H9 (cell line): Measurements from ENCODE around the gene CTSL. TPM values are rescaled to one million over a fixed set of nuclear protein-coding genes. Genes with fewer than 3 reads are reported as not detected.

Source experiments
- DNase-seq: peaks from one replicate; pipeline ENCODE4 v3.0.0-alpha.2; 2017
- H2AFZ ChIP-seq: one replicate; pipeline ENCODE4 v1.6.1; 2013; ENCODE audit warnings: mild to moderate bottlenecking, low read length, control low read depth, moderate library complexity
- H2AK5ac ChIP-seq: 2 replicates; pipeline ENCODE4 v1.6.1; 2013; ENCODE audit warnings: low read length, control low read depth, mixed read lengths; ENCODE audit not compliant: insufficient read length
- H2BK120ac ChIP-seq: one replicate; pipeline ENCODE4 v1.6.1; 2013; ENCODE audit warnings: low read depth, mild to moderate bottlenecking, low read length, control low read depth, inconsistent platforms; ENCODE audit not compliant: poor library complexity, severe bottlenecking
- H2BK12ac ChIP-seq: 2 replicates; pipeline ENCODE4 v1.6.1; 2013; ENCODE audit warnings: low read length, control low read depth, mixed read lengths, low read depth; ENCODE audit not compliant: insufficient read length
- H2BK15ac ChIP-seq: 2 replicates; pipeline ENCODE4 v1.6.1; 2013; ENCODE audit warnings: low read depth, low read length, control low read depth
- H2BK20ac ChIP-seq: one replicate; pipeline ENCODE4 v1.6.1; 2013; ENCODE audit warnings: low read depth, mild to moderate bottlenecking, low read length, control low read depth, inconsistent platforms; ENCODE audit not compliant: poor library complexity, severe bottlenecking
- H2BK5ac ChIP-seq: 2 replicates; pipeline ENCODE4 v1.6.1; 2013; ENCODE audit warnings: low read length, control low read depth, mixed read lengths; ENCODE audit not compliant: insufficient read length
- H3K14ac ChIP-seq: 2 replicates; pipeline ENCODE4 v1.6.1; 2013; ENCODE audit warnings: low read length, control low read depth; ENCODE audit not compliant: insufficient read depth
- H3K18ac ChIP-seq: 2 replicates; pipeline ENCODE4 v1.6.1; 2013; ENCODE audit warnings: low read depth, mild to moderate bottlenecking, mixed read lengths, low read length, control low read depth; ENCODE audit not compliant: insufficient read length
- H3K23ac ChIP-seq: 2 replicates; pipeline ENCODE4 v1.6.1; 2013; ENCODE audit warnings: low read length, control low read depth, mixed read lengths, low read depth; ENCODE audit not compliant: insufficient read length
- H3K23me2 ChIP-seq: 2 replicates; pipeline ENCODE4 v1.6.1; 2013; ENCODE audit warnings: low read depth, mild to moderate bottlenecking, mixed read lengths, low read length, control low read depth; ENCODE audit not compliant: insufficient read length, poor library complexity, severe bottlenecking
- H3K27ac ChIP-seq: 2 replicates; pipeline ENCODE4 v1.5.1; 2013; ENCODE audit warnings: low read length, control low read depth, mixed read lengths, low read depth; ENCODE audit not compliant: insufficient read length
- H3K27me3 ChIP-seq: 2 replicates; pipeline ENCODE4 v1.6.1; 2013; ENCODE audit warnings: low read length, control low read depth, inconsistent platforms; ENCODE audit not compliant: insufficient read depth
- H3K4ac ChIP-seq: 2 replicates; pipeline ENCODE4 v1.6.1; 2013; ENCODE audit warnings: low read depth, mild to moderate bottlenecking, control low read depth, inconsistent platforms, low read length, moderate library complexity
- H3K4me1 ChIP-seq: 2 replicates; pipeline ENCODE4 v1.6.1; 2013; ENCODE audit warnings: low read length, control low read depth, inconsistent platforms; ENCODE audit not compliant: insufficient read depth
- H3K4me2 ChIP-seq: 2 replicates; pipeline ENCODE4 v1.6.1; 2013; ENCODE audit warnings: low read length, control low read depth, mixed read lengths; ENCODE audit not compliant: insufficient read length, insufficient read depth
- H3K56ac ChIP-seq: 2 replicates; pipeline ENCODE4 v1.6.1; 2013; ENCODE audit warnings: low read depth, mild to moderate bottlenecking, mixed read lengths, low read length, control low read depth; ENCODE audit not compliant: insufficient read length
- H3K79me1 ChIP-seq: 2 replicates; pipeline ENCODE4 v1.6.1; 2013; ENCODE audit warnings: low read depth, mild to moderate bottlenecking, moderate library complexity, low read length, control low read depth, inconsistent platforms; ENCODE audit not compliant: insufficient read depth, poor library complexity, severe bottlenecking
- H3K79me2 ChIP-seq: 2 replicates; pipeline ENCODE4 v1.6.1; 2013; ENCODE audit warnings: low read length, control low read depth, inconsistent platforms; ENCODE audit not compliant: insufficient read depth
- H3K9ac ChIP-seq: 2 replicates; pipeline ENCODE4 v1.6.1; 2013; ENCODE audit warnings: low read length, control low read depth, mixed read lengths; ENCODE audit not compliant: insufficient read length; ENCODE audit errors: extremely low read depth
- H3K9me3 ChIP-seq: one replicate; pipeline ENCODE4 v1.6.1; 2013; ENCODE audit warnings: low read depth, low read length, inconsistent platforms; ENCODE audit not compliant: control insufficient read depth
- H3T11ph ChIP-seq: one replicate; pipeline ENCODE4 v1.6.1; 2013; ENCODE audit warnings: mild to moderate bottlenecking, low read length, control low read depth, inconsistent platforms
- H4K20me1 ChIP-seq: one replicate; pipeline ENCODE4 v1.6.1; 2013; ENCODE audit not compliant: control insufficient read depth, insufficient read length, insufficient read depth
- H4K5ac ChIP-seq: 2 replicates; pipeline ENCODE4 v1.6.1; 2013; ENCODE audit warnings: low read depth, mild to moderate bottlenecking, mixed read lengths, low read length, control low read depth; ENCODE audit not compliant: insufficient read length
- H4K8ac ChIP-seq: replicated peaks from 2 replicates; pipeline ENCODE4 v1.6.1; 2013; ENCODE audit warnings: low read length, control low read depth, mixed read lengths, low read depth; ENCODE audit not compliant: insufficient read length
- H4K91ac ChIP-seq: 2 replicates; pipeline ENCODE4 v1.6.1; 2013; ENCODE audit warnings: low read depth, mild to moderate bottlenecking, moderate library complexity, mixed read lengths, low read length, control low read depth; ENCODE audit not compliant: insufficient read length
- H3K27ac Mint-ChIP-seq, 3 experiments: 2 replicates in 2 of 3; 3 replicates in 1 of 3; pipeline ENCODE4 v1.8.0; 2020 to 2021; ENCODE audit warnings: mixed read lengths in 3 of 3, mild to moderate bottlenecking in 1 of 3, moderate library complexity in 1 of 3
- H3K27me3 Mint-ChIP-seq: 2 replicates; pipeline ENCODE4 v1.8.0; 2021; ENCODE audit warnings: low read depth, mild to moderate bottlenecking, moderate library complexity, mixed read lengths
- H3K36me3 Mint-ChIP-seq, 3 experiments: 2 replicates in 2 of 3; 3 replicates in 1 of 3; pipeline ENCODE4 v1.8.0; 2020 to 2021; ENCODE audit warnings: low read depth in 3 of 3, mixed read lengths in 3 of 3; ENCODE audit not compliant: insufficient read depth in 1 of 3
- H3K4me1 Mint-ChIP-seq, 2 experiments: 2 replicates each; pipeline ENCODE4 v1.8.0; 2020; ENCODE audit warnings: mixed read lengths in 2 of 2
- H3K4me3 Mint-ChIP-seq, 2 experiments: 2 replicates in 1 of 2; 3 replicates in 1 of 2; pipeline ENCODE4 v1.8.0; 2020 to 2021; ENCODE audit warnings: mild to moderate bottlenecking in 2 of 2, mixed read lengths in 2 of 2, moderate library complexity in 1 of 2
- H3K9me3 Mint-ChIP-seq, 2 experiments: 2 replicates in 1 of 2; 3 replicates in 1 of 2; pipeline ENCODE4 v1.8.0; 2020; ENCODE audit warnings: mild to moderate bottlenecking in 2 of 2, mixed read lengths in 2 of 2, moderate library complexity in 1 of 2
- CTCF ChIP-seq: fragments of 200-600 bp; sonication (generic); conservative IDR thresholded peaks from 3 replicates; pipeline ENCODE4 v1.8.0; 2021; ENCODE audit warnings: antibody characterized with exemption, mild to moderate bottlenecking
- WGBS: extraction: QIAGEN DNeasy Blood & Tissue Kit; methylation state at CpG from one replicate; pipeline ENCODE4 v1.1.7; 2013; ENCODE audit warnings: missing lambda C conversion rate, low lambda C conversion rate, mixed read lengths; ENCODE audit not compliant: insufficient read length; ENCODE audit errors: extremely low coverage; 5-methylcytosine and 5-hydroxymethylcytosine counted together
- total RNA-seq: library from RNA; stranded (reverse); gene quantifications from 2 replicates; pipeline ENCODE4 v1.2.1, GENCODE V29; 2021

The CTSL gene
- total RNA-seq, 1 experiment from 2014 or later, result 28.9 TPM

DNA sequence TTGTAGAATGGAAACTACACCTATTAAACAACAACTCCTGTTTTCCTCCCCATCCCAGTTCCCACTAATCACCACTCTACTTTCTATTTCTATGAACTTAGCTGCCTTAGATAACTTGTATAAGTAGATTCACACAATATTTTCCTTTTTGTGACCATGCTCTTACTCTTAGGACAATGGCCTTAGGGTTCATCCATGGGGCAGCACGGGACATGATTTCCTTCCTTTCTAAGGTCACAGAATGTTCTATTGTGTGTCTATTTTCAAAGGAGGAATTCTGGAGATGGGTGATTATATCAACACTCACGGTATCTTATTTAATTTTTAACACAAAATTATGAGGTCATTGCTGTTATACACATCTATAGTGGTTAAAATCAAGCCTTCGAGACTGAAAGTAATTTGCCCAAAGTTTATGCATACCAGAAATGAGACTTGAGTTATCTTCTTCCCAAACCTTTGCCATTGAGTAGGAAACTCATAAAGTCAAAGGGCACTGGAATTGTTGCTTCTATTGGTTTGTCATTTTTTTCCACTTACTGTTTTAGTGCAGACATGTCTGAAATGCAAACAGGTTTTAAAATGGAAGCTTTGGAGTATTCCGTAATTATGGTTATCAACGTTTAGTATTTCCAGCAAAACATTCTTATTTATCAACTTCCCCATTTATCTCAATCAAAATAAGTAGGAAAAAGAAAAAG, 23.6 kb downstream of the CTSL start:
- Histone ChIP-seq H2AK5ac (no peak overlapping the region), H2BK20ac (no peak overlapping the region), H3K79me1 (no peaks in the 10 kb centered on the region), H3K4me2 (no peak overlapping the region), H2BK15ac (no peak overlapping the region), H2BK5ac (no peak overlapping the region), H3K27me3 (no peaks in the 10 kb centered on the region), H4K91ac (no peak overlapping the region), H3K4ac (no peak overlapping the region), H4K8ac (no peak overlapping the region), H3K14ac (no peak overlapping the region), H3K9ac (no peak overlapping the region), H3K23me2 (no peaks in the 10 kb centered on the region), H3K56ac (no peak overlapping the region), H2BK120ac (no peak overlapping the region), H2AFZ (no peak overlapping the region), H3K27ac (no peak overlapping the region), H3K79me2 (no peaks in the 10 kb centered on the region), H3K9me3 (peaks cover 4% of the 10 kb centered on the region), H3T11ph (no peak overlapping the region), H3K23ac (no peak overlapping the region), H3K4me1 (no peaks in the 10 kb centered on the region; the same call in 1 of the 2 replicates), H4K20me1 (no peaks in the 10 kb centered on the region), H2BK12ac (no peak overlapping the region), H4K5ac (no peak overlapping the region), H3K18ac (no peak overlapping the region)
- Mint-ChIP-seq H3K4me1 (peaks cover 5 to 7% of the 10 kb centered on the region in 2 experiments), H3K4me3 (no peak overlapping the region), H3K27ac (no peak overlapping the region), H3K9me3 (peaks cover 7 to 12% of the 10 kb centered on the region in 2 experiments), H3K36me3 (peaks cover 0 to 6% (median 1%) of the 10 kb centered on the region in 3 experiments; a peak in 3 of 7 replicates), H3K27me3 (peaks cover 2% of the 10 kb centered on the region; the same call in 1 of the 2 replicates)
- no CpG with 5 or more reads among the region's 5 CpGs for WGBS
- TF ChIP-seq CTCF, result no peak
- DNase-seq, result no peak
